ENCODE data around the gene CTNNA2. TPM values are rescaled to one million over a fixed set of nuclear protein-coding genes. Genes with fewer than 3 reads are reported as not detected.

The CTNNA2 gene
- total RNA-seq, 6 experiments from 2014 or later, result 0.44 TPM; not detected in 5

DNA sequence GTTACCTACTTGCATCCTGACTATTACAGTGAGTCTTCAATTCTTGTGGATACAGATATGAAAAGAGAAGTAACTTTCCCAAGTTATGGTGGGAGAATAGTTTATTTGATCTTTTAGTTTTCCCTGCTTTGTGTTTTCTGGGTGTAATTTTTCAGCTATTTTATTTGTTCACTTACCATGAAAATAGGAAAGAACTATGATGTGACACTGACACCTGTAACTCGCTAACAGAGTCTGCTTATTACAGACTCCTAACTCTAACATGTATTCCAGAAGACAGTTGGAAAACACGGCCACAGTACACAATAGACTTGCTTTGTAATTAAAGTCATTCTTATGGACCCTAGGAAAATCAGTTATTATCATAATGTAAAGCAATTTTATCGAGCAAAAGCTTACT lies 468.5 kb downstream of the CTNNA2 start:
- intact Hi-C loops (cut with DNase I), result no loop called here
- TF ChIP-seq, protein P1, sequence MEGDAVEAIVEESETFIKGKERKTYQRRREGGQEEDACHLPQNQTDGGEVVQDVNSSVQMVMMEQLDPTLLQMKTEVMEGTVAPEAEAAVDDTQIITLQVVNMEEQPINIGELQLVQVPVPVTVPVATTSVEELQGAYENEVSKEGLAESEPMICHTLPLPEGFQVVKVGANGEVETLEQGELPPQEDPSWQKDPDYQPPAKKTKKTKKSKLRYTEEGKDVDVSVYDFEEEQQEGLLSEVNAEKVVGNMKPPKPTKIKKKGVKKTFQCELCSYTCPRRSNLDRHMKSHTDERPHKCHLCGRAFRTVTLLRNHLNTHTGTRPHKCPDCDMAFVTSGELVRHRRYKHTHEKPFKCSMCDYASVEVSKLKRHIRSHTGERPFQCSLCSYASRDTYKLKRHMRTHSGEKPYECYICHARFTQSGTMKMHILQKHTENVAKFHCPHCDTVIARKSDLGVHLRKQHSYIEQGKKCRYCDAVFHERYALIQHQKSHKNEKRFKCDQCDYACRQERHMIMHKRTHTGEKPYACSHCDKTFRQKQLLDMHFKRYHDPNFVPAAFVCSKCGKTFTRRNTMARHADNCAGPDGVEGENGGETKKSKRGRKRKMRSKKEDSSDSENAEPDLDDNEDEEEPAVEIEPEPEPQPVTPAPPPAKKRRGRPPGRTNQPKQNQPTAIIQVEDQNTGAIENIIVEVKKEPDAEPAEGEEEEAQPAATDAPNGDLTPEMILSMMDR (IDR thresholded peaks at IDR 0.05), result no peak
- TF ChIP-seq POLR2A (IDR thresholded peaks at IDR 0.05), result no peak
- Histone ChIP-seq H3K4me3 (no peak overlapping the region), H3K4me1 (no peaks in the 10 kb centered on the region), H3K27me3 (no peaks in the 10 kb centered on the region), H3K36me3 (no peaks in the 10 kb centered on the region), H3K27ac (no peak overlapping the region), H3K9me3 (no peaks in the 10 kb centered on the region)
- WGBS (ENCODE audit: insufficient coverage, low coverage, low lambda C conversion rate, missing lambda C conversion rate), result 63% methylated on average over 3 of the region's 3 CpGs
- ATAC-seq (no peak), DNase-seq (no peak)

DNA sequence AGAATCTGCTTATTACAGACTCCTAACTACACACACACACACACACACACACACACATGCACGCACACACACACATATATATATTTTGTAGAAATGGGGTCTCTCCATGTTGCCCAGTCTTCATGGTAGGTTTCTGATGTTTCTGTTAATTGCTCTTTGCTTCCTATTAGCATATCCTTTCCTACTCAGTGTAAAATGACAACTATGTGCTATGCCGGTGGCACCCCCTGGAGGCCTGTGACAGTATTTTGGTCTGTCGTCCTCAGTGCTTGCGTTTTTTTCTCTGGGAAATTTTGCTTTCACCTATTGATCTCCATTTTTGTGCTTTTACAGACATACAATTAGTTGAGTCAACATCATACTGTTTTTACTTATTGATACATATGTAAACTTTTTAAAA lies 469.6 kb downstream of the CTNNA2 start:
- no peak for DNase-seq
- intact Hi-C loops (cut with DNase I), result no loop called here
- peak in 1 of 4 donors; percentile 41 for ATAC-seq
- H3K27me3 ChIP-seq, result no peaks in the 10 kb centered on the region
- no peaks in the 10 kb centered on the region for H3K4me1 ChIP-seq
- no peak overlapping the region for H3K4me3 ChIP-seq
- H3K27ac ChIP-seq, result no peak overlapping the region
- no peak for TF ChIP-seq POLR2A (IDR thresholded peaks at IDR 0.05)
- TF ChIP-seq, protein P1 (IDR thresholded peaks at IDR 0.05), result no peak
- 44% methylated on average over 4 of the region's 4 CpGs for WGBS (ENCODE audit: insufficient coverage, low coverage, low lambda C conversion rate, missing lambda C conversion rate)
- no peaks in the 10 kb centered on the region for H3K36me3 ChIP-seq
- no peaks in the 10 kb centered on the region for H3K9me3 ChIP-seq

DNA sequence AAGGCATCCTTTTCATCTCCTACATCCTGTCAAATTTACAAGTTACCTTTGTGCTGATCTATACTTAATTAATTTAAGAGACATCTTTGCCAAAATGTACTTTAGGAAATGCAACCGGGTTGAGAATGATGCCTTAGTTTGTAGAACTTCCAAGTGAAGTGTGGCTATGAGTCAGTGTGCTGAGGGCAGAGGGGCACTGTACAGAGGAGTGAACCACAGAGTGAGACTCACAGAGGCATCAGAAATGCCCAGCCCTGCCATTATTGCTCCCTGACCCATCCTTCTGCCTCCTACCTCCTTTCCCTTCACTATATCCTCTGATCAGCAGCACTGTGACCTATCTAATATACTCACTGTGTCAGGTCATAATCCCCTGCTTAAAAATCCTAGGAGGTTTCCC lies 471.6 kb downstream of the CTNNA2 start:
- DNase-seq (no peak), ATAC-seq (no peak)
- TF ChIP-seq, protein P1 (IDR thresholded peaks at IDR 0.05), result no peak
- no peak for TF ChIP-seq POLR2A (IDR thresholded peaks at IDR 0.05)
- intact Hi-C loops (cut with DNase I), result no loop called here
- no peaks in the 10 kb centered on the region for H3K36me3 ChIP-seq
- H3K9me3 ChIP-seq, result no peaks in the 10 kb centered on the region
- WGBS (ENCODE audit: insufficient coverage, low coverage, low lambda C conversion rate, missing lambda C conversion rate), result 54% methylated on average over 1 of the region's 1 CpG
- no peaks in the 10 kb centered on the region for H3K27me3 ChIP-seq
- H3K4me3 ChIP-seq, result no peak overlapping the region
- H3K27ac ChIP-seq, result no peak overlapping the region
- H3K4me1 ChIP-seq, result no peaks in the 10 kb centered on the region

DNA sequence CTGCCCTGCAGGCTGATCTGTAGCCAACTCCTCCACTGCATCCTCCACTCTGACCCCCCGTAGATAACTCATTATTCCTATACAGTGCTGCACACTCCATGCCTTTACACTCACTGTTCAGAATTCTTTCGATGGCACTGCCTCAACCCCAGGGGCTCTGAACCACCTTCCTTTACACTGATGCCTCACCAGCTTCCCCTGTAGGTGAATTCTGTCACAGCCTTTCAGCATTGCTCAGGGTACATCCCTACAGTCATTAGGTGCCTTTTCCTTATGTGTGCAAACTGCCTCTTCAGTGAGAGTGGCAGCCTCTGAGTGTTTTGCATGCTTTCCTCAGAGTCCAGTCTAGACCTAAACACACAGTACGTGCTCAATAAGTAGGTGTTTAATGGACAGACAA lies 472.3 kb downstream of the CTNNA2 start:
- Histone ChIP-seq H3K27me3 (no peaks in the 10 kb centered on the region), H3K36me3 (no peaks in the 10 kb centered on the region), H3K4me3 (no peak overlapping the region), H3K4me1 (no peaks in the 10 kb centered on the region), H3K27ac (no peak overlapping the region), H3K9me3 (no peaks in the 10 kb centered on the region)
- no peak for DNase-seq
- TF ChIP-seq POLR2A (IDR thresholded peaks at IDR 0.05), result no peak
- TF ChIP-seq, protein P1 (IDR thresholded peaks at IDR 0.05), result no peak
- 75% methylated on average over 2 of the region's 3 CpGs for WGBS (ENCODE audit: insufficient coverage, low coverage, low lambda C conversion rate, missing lambda C conversion rate)
- intact Hi-C loops (cut with DNase I), result no loop called here
- ATAC-seq, result no peak

DNA sequence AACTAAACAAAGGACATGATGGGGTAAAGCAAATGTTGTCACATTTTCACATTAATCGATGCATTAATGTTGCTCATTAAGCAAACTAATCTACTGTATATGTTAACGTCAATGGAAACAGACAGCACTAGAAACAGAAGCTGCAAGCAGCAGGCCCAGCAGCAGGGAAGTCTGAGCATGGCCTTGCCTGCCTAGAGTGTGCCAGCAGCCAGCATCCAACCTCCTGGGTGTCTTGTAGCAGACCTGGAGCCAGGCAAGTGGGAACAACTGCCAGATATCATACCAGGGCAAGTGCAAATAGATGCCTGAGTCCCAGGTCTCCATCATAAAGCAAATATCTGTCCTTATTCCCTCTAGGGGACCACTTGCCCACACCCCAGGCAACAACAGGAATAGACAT lies 472.7 kb downstream of the CTNNA2 start:
- 84% methylated on average over 2 of the region's 2 CpGs for WGBS (ENCODE audit: insufficient coverage, low coverage, low lambda C conversion rate, missing lambda C conversion rate)
- no peaks in the 10 kb centered on the region for H3K36me3 ChIP-seq
- no peaks in the 10 kb centered on the region for H3K9me3 ChIP-seq
- no peak overlapping the region for H3K27ac ChIP-seq
- intact Hi-C loops (cut with DNase I), result no loop called here
- no peak for TF ChIP-seq POLR2A (IDR thresholded peaks at IDR 0.05)
- TF ChIP-seq, protein P1 (IDR thresholded peaks at IDR 0.05), result no peak
- no peak overlapping the region for H3K4me3 ChIP-seq
- no peaks in the 10 kb centered on the region for H3K4me1 ChIP-seq
- no peaks in the 10 kb centered on the region for H3K27me3 ChIP-seq
- DNase-seq (no peak), ATAC-seq (no peak)

Measured in right lobe of liver (tissue), 6 donors.